Islet of Langerhans (tissue), 1 donor: ENCODE data around the gene NAV3.
"Not testable (repeated sequence)": the region's sequence is repeated elsewhere in the genome, so short reads cannot be mapped to it uniquely, and the experiment has no call there.

Source experiments
- FAIRE-seq: peaks from one replicate; lab custom pipeline; 2011; peaks lifted over from hg19 to GRCh38; lab: Jason Lieb, UNC

The NAV3 gene

DNA sequence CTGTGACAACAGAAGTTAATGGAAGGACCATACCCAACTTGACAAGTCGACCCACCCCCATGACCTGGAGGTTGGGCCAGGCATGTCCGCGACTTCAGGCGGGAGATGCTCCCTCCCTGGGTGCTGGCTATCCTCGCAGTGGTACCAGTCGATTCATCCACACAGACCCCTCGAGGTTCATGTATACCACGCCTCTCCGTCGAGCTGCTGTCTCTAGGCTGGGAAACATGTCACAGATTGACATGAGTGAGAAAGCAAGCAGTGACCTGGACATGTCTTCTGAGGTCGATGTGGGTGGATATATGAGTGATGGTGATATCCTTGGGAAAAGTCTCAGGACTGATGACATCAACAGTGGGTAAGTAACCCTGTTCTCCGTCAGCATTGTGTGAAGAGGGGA, 220.1 kb downstream of the NAV3 start:
- FAIRE-seq: no peak

DNA sequence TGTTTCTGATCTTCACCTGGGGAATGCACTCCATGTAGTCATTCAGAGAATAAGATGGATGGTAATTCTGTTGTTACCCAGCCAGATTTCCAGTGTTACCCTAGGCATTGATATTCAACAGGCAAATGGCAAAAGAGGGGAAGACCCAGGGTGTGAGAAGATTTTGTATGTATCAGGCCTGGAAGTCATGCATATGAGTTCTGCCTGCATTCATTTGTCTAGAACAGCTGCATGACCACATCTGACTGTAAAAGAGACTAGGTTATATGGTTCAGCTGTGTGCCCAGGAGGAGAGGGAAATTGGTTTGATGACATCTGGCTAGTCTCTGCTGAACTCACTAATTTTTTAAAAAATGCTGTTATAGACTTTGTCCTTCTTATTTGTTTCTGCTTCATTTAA, 224.9 kb downstream of the NAV3 start:
- no peak for FAIRE-seq

DNA sequence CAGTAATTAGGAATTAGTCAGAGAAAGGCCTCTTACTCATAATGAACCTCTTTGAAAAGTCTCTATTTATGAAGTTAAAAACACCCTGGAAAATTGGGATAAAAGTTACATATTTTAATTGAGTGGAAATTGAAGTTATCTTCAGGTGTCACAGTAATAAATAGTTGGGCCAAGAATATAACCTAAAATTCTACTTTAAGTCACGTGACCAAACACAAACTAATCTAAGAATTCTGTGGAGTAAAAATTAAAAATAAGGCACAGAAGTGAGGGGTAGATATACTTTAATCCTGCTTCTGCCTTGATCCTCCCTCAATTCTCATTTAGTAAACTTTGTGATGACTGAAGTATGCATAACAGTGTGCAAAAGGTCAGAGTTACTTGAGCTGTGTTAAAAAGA, 226.4 kb downstream of the NAV3 start:
- no peak for FAIRE-seq

DNA sequence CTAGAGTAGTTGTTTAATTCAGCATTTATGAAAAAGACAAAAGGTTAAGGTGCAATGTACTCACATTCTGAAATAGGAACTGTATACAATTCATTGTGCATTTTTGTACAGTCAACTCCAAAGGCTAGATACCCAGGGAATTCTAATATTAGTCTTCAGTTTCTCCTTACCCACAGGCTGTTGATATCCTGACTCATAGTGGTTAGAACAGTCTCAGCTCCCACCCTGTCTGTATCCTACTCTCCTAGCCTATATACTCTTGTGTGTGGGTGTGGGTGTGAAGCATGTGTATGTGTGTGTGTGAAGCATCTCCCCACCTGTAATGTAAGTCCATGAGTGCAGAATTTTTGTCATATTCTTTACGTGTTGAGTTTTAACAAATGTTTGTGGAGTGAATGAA, 229.5 kb downstream of the NAV3 start:
- FAIRE-seq: no peak

DNA sequence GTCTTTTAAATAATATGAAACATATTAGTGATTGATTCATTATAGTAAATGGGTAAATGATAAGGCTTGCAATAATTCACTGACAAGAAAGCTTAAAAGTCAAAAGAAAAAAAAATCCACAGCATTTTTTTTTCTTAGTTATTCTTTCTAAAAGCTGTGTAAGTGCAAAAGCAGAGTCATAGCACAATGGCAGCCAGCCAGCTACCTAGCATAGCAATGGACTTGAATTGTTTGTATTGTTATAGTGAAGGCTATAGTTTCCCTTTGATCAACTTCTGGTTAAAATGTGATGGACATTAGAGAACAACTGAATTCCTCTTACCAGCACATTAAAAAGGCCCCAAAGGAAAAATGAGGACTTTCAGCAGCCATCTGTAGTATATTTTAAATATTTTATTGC, 232.1 kb downstream of the NAV3 start:
- peak; percentile 9 for FAIRE-seq

DNA sequence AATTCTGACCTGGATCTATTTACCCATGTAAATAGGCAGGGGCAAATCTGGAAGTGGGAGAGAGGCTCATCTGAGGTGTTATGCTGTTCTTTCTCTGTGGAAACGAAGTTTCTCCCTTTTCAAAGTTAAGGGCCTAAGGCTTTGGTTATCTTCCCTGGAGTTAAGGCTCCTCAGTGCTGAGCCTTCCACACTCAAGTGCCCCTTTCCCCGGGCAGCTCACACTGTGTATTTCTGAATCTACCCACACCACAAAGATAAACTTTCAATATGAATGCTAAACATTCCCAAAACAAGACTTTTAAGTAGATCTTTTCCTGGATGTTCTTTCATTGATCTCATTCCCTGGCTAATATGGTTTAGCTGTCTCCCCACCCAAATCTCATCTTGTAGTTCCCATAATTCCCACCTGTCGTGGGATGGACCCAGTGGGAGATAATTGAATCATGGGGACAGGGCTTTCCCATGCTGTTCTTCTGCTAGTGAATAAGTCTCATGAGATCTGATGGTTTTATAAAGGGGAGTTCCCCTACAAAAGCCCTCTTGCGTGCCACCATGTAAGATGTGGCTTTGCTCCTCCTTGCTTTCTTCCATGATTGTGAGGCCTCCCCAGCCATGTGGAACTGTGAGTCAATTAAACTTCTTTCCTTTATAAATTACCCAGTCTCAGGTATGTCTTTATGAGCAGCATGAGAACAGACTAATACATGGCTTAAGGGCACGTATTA, 251.1 kb downstream of the NAV3 start:
- FAIRE-seq: no peak

DNA sequence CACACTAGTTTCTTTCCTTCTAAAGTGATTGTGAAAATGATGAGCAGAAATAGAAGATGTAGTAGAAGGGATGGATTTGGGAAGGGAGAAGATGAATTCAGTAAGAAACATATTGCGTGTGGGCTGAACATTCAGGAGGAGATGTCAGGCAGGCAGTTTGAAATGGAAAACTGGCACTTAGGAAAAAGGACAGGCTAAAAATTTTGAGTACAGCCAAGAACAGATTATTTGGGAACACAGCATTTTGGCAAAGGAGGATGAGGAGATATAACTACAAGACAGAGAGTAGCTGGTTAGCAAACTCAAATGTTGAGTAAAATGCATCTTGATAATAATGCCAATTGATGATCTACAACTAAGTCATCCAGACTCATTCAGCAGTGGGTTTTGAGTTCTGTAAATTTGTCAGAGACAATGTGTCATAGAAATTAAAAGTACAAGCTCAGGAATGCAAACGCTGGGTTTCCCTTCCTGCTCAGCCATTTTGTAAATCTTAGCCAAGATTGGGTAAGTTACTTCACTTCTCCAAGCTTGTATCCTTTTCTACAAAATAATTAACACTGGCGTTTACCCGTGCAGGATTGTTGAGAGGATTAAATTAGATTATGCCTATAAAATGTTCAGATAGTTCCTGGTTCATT, 255.0 kb downstream of the NAV3 start:
- no peak for FAIRE-seq

DNA sequence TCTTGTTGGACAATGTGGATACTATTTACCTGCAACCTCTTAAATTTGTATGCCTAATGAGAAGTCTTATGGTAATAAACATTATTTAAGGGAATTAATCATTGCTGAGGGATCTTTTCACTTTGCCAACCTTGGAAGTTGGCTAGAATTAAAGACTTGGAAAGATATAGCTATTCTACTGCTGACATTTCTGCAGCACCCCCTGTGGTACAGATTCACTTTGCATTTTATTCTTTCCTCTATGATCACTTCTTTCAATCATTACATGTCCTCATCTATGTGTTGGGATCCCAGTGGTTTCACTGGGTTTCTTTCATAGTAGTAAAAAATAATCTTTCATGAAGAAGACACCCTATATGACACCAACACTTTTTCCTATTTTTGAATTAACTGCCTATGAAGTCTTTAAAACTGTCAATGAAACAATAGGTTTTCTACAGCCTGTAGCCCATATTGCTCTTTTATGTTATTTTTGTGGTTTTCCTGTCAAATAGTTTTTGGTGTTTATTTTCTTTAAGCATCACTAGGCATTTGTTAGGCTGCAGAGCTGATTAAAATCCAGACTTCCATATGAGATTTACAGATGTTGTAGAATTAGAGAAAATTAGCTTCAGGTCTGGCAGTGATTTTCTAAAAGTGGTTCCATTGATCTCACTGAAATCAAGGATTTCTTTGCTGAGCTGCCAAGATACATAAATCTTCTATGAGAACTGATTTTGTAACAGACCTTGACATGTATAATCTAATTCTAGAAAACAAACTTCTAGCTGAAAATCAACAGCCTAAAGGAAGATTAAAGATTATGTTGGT, 256.1 kb downstream of the NAV3 start:
- no peak for FAIRE-seq

DNA sequence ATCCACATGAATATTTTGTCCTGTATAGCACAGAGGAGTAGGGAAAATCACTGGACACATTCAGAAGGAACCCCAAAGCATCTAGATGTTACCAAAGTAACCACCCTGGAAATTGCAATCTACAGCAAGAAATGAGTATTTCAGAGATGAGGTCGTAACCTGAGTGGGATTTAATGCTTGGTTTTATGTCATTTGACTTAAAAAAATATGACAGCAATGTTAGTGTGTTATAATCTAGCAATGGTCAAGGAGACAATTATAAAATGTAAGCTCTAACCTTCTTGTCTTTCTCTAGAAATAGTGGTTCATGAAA, 256.6 kb downstream of the NAV3 start:
- FAIRE-seq: no peak

DNA sequence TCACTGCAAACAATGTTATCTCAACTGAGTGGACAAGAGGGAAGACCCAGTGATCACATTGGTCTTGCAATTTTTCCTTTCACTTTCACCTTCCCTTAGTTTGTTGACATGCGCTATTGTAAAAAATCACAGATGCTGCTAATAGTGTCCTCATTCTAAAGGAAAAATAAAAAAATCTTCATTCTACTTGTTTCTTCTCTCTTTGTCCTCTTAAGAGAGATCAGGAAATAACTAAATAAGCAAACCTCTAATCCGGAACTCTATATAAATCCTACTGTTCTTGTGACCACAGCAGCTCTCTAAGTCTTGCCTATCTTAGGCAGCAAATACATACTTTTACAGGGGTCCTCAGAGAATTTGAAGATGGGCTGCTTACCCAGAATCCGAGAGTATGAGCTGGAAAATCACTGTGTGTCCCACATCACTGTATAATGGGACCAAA, 257.7 kb downstream of the NAV3 start:
- FAIRE-seq: no peak

DNA sequence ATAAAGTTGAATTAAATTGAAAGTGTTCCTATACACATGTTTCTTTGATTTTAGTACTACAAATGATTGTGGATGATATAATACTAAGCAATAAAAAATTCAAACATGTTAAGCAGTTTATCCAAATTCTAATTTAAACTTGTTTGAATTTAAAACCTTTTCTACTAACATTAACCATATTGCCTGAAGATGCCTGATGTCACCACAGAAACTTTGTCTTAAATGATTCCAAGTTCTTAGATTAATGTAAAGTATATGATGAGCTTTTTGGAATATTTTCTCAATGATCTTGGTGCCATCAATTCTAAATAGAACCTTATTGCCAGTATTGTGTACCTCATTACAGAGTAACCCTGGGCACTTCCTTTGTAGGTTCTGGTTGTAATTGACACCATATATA, 259.6 kb downstream of the NAV3 start:
- FAIRE-seq: no peak

DNA sequence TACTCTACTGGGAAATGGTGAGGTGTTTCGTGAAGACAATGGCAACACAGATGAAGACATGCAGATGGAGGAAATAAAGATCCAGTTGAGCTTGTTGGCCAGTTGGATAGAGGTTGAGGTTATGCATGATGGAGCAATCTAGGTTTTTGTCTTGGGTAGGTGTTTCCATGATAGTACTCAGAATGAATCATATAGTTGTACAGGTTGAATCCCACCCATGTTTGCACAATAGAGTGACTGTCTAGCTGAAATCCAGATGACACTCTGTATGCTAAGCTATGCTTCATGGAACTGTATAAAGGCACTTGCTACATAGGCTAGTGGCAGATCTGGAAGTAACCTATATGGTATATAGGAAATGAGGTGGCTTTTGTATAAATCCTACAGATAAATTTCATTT, 264.9 kb downstream of the NAV3 start:
- no peak for FAIRE-seq

DNA sequence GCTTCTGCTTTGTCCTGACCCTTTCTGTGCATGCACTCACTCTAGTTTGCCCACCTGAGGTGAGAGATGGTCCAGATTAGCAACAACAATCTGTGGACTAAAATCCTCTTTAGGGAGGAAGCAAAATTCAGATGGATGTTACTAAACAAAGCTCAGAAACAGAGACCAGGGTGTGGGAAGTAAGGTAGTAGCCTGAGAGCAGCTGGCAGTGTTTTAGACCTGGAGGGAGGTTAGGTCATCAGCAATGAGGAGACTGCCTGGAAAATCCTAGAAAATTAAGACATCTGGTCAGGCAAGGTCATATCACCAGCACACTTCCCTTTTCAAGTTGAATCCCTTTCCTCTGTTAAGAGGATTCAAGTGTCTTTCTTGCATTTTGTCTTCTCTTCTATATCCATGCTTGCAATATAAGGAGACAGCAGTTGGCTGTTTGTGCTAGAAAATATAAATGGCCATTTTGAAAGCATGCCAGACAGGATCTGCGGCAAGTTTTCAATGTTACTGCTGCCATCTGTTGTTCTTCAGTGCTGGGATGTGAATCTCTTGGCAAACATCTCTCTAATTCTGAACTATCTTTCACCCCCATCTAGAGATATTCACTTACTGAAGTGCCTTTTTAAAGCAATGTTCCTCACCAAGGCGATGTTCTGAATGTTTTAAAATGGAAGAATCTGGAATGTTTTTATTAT, 266.4 kb downstream of the NAV3 start:
- no peak for FAIRE-seq

DNA sequence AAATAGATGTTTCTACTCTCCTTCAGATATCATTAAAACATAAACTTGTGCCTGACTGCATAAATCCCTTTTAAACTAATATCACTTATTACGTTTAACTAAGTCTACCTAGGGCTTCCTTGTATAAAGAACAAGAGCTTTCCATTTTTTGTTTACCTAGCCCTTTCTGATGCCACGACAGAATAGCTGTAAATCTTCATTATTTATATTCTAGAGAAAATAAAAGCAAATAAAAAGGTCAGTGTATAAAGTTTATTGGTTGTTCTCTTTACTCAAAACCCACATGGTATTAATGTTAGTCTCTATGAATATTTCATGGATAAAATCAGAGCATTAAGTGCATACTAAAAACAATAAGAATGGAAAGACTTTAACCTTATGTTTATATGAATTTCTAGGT, 269.1 kb downstream of the NAV3 start:
- no peak for FAIRE-seq

DNA sequence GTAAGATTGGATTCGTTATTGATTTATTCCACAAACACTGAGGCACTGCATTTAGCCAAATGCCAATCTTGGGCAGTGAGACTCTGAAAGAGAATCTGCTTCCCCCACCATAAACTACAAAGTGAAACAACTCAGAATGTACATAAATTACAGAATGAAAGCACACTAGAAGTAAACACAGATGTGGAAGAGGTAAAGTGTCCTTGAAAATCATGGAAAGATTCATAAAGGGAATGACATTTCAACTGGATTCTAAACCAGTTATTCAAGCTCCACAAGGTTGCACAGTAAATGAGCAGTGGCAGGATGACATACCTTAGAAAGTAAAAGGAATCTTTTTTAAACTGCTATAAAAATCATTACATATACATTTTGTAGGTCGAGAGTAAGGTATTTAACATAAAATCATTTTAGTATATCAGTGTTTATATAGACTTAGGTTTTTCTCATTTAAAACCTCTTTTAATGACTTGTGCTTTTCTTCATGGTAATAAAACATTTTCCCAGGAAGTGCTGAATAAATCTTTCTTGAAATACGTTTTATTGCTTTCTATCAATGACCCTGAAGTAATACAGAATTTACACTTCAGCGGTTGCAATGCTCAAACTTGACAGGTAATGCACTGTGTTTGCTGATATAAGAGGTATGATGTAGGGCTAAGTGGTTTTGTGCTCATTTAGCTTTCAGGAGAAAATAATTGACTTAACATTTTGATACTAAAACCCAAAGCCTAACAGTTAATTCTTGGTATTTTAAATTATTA, 270.6 kb downstream of the NAV3 start:
- FAIRE-seq: peak; percentile 99

DNA sequence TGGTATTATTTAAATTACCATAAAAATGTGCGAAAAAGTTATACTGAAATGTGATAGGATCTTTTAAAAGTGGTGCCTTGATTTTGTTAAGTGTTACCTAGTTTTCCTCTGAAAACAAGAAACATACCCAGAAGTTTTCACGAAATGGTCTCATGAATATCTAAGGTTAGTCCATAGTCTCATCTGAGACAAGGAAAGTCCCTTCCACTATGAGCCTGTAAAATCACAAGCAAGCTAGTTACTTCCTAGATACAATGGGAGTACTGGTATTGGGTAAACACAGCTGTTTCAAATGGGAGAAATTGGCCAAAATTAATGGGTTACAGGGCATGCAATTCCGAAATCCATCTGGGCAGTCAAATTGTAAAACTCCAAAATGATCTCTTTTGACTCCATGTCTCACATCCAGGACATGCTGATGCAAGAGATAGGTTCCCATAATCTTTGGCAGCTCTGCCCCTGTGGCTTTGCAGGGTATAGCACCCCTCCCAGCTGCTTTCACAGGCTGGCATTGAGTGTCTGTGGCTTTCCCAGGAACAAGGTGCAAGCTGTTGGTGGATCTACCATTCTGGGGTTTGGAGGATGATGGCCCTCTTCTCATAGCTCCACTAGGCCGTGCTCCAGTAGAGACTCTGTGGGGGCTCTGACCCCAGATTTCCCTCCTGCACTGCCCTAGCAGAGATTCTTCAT, 271.4 kb downstream of the NAV3 start:
- no peak for FAIRE-seq

DNA sequence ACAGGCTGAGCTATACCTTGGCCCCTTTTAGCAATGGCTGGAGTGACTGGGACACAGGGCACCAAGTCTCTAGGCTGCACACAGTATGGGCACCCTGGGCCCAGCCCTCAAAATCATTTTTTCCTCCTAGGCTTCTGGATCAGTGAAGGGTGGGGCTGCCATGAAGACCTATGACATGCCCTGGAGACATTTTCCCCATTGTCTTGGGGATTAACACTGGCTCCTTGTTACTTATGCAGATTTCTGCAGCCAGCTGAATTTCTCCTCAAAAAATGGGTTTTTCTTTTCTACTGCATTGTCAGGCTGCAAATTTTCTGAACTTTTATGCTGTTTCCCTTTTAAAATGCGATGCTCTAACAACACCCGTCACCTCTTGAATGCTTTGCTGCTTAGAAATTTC, 272.1 kb downstream of the NAV3 start:
- not testable (repeated sequence) for FAIRE-seq

DNA sequence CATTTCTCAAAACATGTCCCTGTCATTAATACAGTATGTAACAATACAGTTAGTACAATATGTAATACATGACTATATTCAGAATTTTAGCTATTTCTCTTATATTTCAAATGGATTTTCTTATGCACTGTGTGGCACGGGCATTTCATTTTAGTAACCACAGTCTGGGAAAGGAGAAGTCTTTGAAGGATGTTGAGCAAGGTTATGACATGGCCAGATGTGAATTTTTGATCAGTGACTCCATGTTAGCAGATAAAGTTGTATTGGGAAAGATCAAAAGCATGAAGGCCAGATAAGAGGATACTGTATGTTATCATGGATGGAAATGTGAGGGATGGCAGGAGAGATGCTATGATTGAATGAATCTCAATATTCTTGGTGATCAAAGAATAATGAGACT, 285.2 kb downstream of the NAV3 start:
- no peak for FAIRE-seq

DNA sequence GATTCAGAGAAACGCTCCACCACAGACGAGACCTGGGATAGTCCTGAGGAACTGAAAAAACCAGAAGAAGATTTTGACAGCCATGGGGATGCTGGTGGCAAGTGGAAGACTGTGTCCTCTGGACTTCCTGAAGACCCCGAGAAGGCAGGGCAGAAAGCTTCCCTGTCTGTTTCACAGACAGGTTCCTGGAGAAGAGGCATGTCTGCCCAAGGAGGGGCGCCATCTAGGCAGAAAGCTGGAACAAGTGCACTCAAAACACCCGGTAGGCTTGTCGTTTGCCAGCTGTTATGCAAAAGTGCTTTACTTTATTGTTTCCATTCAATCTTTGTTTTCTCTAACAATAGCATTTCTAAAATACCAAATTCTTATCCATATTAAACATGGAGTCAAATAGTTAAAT, 287.3 kb downstream of the NAV3 start:
- no peak for FAIRE-seq

DNA sequence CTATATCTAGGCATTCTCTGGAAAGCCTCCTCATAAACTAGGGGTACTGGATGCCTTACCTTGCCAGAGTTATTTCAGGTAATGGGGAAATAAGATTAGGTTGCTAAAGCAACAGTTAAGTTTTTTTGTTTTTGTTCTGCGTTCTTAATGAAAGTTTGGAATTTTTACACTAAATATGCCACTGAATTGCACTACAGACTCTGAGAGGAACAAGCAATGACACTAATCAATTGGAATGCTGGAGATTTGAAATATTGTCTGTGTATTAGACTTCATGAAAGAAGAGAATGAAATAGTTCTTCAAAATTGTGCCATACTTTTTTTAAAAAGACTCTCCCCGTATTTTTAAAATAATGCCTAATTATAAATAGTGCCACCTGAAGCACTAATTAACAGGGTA, 287.8 kb downstream of the NAV3 start:
- no peak for FAIRE-seq

DNA sequence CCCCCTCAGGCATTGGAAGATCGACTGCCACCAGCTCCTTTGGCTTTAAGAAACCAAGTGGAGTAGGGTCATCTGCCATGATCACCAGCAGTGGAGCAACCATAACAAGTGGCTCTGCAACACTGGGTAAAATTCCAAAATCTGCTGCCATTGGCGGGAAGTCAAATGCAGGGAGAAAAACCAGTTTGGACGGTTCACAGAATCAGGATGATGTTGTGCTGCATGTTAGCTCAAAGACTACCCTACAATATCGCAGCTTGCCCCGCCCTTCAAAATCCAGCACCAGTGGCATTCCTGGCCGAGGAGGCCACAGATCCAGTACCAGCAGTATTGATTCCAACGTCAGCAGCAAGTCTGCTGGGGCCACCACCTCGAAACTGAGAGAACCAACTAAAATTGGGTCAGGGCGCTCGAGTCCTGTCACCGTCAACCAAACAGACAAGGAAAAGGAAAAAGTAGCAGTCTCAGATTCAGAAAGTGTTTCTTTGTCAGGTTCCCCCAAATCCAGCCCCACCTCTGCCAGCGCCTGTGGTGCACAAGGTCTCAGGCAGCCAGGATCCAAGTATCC, 288.7 kb downstream of the NAV3 start:
- FAIRE-seq: no peak
